PC-9 (cell line): Measurements from ENCODE around the gene CPNE4. TPM values are rescaled to one million over a fixed set of nuclear protein-coding genes. Genes with fewer than 3 reads are reported as not detected.

Experiments used
- BruUV-seq: library from RNA; stranded (reverse); fragments of 400-500 nt; replicated peaks from 2 replicates; lab custom pipeline; 2021; lab: Mats Ljungman, UMichigan
- CTCF ChIA-PET: fragments of 300-600 bp; sonication (Branson Sonifier 250); formaldehyde crosslinking; loops from one replicate; lab custom pipeline; 2022; ENCODE audit warnings: antibody characterized with exemption; lab: Charles Lee
- POLR2A ChIA-PET: fragments of 300-600 bp; sonication (Branson Sonifier 250); formaldehyde crosslinking; loops from one replicate; lab custom pipeline; 2022; ENCODE audit warnings: antibody characterized with exemption; ENCODE audit not compliant: unreplicated experiment; lab: Charles Lee
- DNase-seq, 2 experiments: peaks; one replicate each; pipeline versions ENCODE4 v3.0.0 to v3.0.0-alpha.2; 2015 to 2022; ENCODE audit warnings: mixed read lengths in 1 of 2
- H2AFZ ChIP-seq: fragments of 200-600 bp; sonication (generic); 2 replicates; pipeline ENCODE4 v1.8.1; 2017; ENCODE audit warnings: antibody characterized with exemption
- H3F3A ChIP-seq: fragments of 200-600 bp; sonication (generic); 2 replicates; pipeline ENCODE4 v1.8.1; 2017; ENCODE audit warnings: antibody characterized with exemption, mild to moderate bottlenecking, low read depth; ENCODE audit not compliant: insufficient read depth
- H3K27ac ChIP-seq: fragments of 200-600 bp; sonication (generic); 2 replicates; pipeline ENCODE4 v1.6.1; 2016; ENCODE audit warnings: mixed run types
- H3K27me3 ChIP-seq: fragments of 200-600 bp; sonication (generic); 2 replicates; pipeline ENCODE4 v1.6.1; 2016; ENCODE audit warnings: low read depth, mixed run types; ENCODE audit not compliant: insufficient read depth
- H3K36me3 ChIP-seq: fragments of 200-600 bp; sonication (generic); 2 replicates; pipeline ENCODE4 v1.6.1; 2016; ENCODE audit warnings: low read depth, mixed run types
- H3K4me1 ChIP-seq: fragments of 200-600 bp; sonication (generic); replicated peaks from 2 replicates; pipeline ENCODE4 v1.6.1; 2016; ENCODE audit warnings: mixed run types; ENCODE audit not compliant: insufficient read depth
- H3K4me2 ChIP-seq: fragments of 200-600 bp; sonication (generic); 2 replicates; pipeline ENCODE4 v1.6.1; 2017; ENCODE audit warnings: mixed run types
- H3K4me3 ChIP-seq: fragments of 200-600 bp; sonication (generic); 2 replicates; pipeline ENCODE4 v1.6.1; 2016; ENCODE audit warnings: mixed run types
- H3K79me2 ChIP-seq: fragments of 200-600 bp; sonication (generic); 2 replicates; pipeline ENCODE4 v1.6.1; 2017; ENCODE audit warnings: low read depth, mixed run types
- H3K9me2 ChIP-seq: fragments of 200-600 bp; sonication (generic); 2 replicates; pipeline ENCODE4 v1.8.1; 2017; ENCODE audit warnings: mild to moderate bottlenecking; ENCODE audit not compliant: insufficient read depth
- H3K9me3 ChIP-seq: fragments of 200-600 bp; sonication (generic); 2 replicates; pipeline ENCODE4 v1.8.1; 2016; ENCODE audit warnings: low read depth; ENCODE audit not compliant: insufficient read depth
- H4K20me1 ChIP-seq: fragments of 200-600 bp; sonication (generic); 2 replicates; pipeline ENCODE4 v1.8.1; 2017; ENCODE audit not compliant: insufficient read depth
- CTCF ChIP-seq: fragments of 200-600 bp; sonication (generic); conservative IDR thresholded peaks from 2 replicates; pipeline ENCODE4 v1.6.1; 2017; ENCODE audit warnings: mixed run types, antibody characterized with exemption, mild to moderate bottlenecking, moderate library complexity
- EZH2 ChIP-seq: fragments of 200-600 bp; sonication (generic); IDR thresholded peaks from 2 replicates; pipeline ENCODE4 v1.8.0; 2017; ENCODE audit warnings: antibody characterized with exemption, low read depth
- intact Hi-C: fragments of 100-400 bp; cut with micrococcal nuclease; formaldehyde crosslinking; loops from one replicate; pipeline ENCODE4 v1.10.0; 2022; ENCODE audit not compliant: unreplicated experiment
- total RNA-seq: library from RNA; stranded (reverse); gene quantifications from 2 replicates; pipeline ENCODE4 v1.2.3, GENCODE V29; 2021

Gene CPNE4
- total RNA-seq, 1 experiment from 2014 or later, result 0.22 TPM

- Histone ChIP-seq H2AFZ (no peak overlapping the region), H3K36me3 (no peaks in the 10 kb centered on the region), H3K4me2 (no peak overlapping the region), H3K9me2 (no peaks in the 10 kb centered on the region), H3K9me3 (no peaks in the 10 kb centered on the region), H3F3A (no peaks in the 10 kb centered on the region), H3K79me2 (no peaks in the 10 kb centered on the region), H4K20me1 (no peaks in the 10 kb centered on the region), H3K4me1 (no peaks in the 10 kb centered on the region), H3K4me3 (no peak overlapping the region), H3K27ac (no peak overlapping the region), H3K27me3 (no peaks in the 10 kb centered on the region)
- BruUV-seq, result no TSS peak
- POLR2A ChIA-PET, result no interaction called here
- no peak for DNase-seq
- TF ChIP-seq CTCF, result no peak
- TF ChIP-seq EZH2, result no peak
- intact Hi-C loops, result no loop called here
- CTCF ChIA-PET, result no interaction called here
These were observed 418.1 kb downstream of the CPNE4 start for GRCh38 chr3:131616719-131617118.

- no peak overlapping the region for H2AFZ ChIP-seq
- BruUV-seq, result no TSS peak
- intact Hi-C loops, result no loop called here
- no peak overlapping the region for H3K27ac ChIP-seq
- no peaks in the 10 kb centered on the region for H3F3A ChIP-seq
- H3K4me3 ChIP-seq, result no peak overlapping the region
- no peak overlapping the region for H3K4me2 ChIP-seq
- POLR2A ChIA-PET, result no interaction called here
- no peaks in the 10 kb centered on the region for H3K4me1 ChIP-seq
- H4K20me1 ChIP-seq, result no peaks in the 10 kb centered on the region
- no peak for DNase-seq
- H3K27me3 ChIP-seq, result no peaks in the 10 kb centered on the region
- no peaks in the 10 kb centered on the region for H3K9me2 ChIP-seq
- H3K36me3 ChIP-seq, result no peaks in the 10 kb centered on the region
- no peaks in the 10 kb centered on the region for H3K9me3 ChIP-seq
- TF ChIP-seq EZH2, result no peak
- no peak for TF ChIP-seq CTCF
- no peaks in the 10 kb centered on the region for H3K79me2 ChIP-seq
- CTCF ChIA-PET, result no interaction called here
These were observed 422.1 kb downstream of the CPNE4 start for GRCh38 chr3:131612745-131613144.

GRCh38 chr3:131610174-131610573, 424.6 kb downstream of the CPNE4 start:
- H3K9me3 ChIP-seq, result no peaks in the 10 kb centered on the region
- no peak for DNase-seq
- H3K27ac ChIP-seq, result no peak overlapping the region
- ChIA-PET CTCF (no interaction called here), POLR2A (no interaction called here)
- no peaks in the 10 kb centered on the region for H3K9me2 ChIP-seq
- no peak overlapping the region for H3K4me3 ChIP-seq
- no peaks in the 10 kb centered on the region for H3K79me2 ChIP-seq
- H3F3A ChIP-seq, result no peaks in the 10 kb centered on the region
- H3K36me3 ChIP-seq, result no peaks in the 10 kb centered on the region
- no peaks in the 10 kb centered on the region for H3K4me1 ChIP-seq
- no peak overlapping the region for H3K4me2 ChIP-seq
- TF ChIP-seq CTCF (no peak), EZH2 (no peak)
- no peaks in the 10 kb centered on the region for H3K27me3 ChIP-seq
- intact Hi-C loops, result no loop called here
- BruUV-seq, result no TSS peak
- H2AFZ ChIP-seq, result no peak overlapping the region
- no peaks in the 10 kb centered on the region for H4K20me1 ChIP-seq
